Suprapubic skin (tissue), 4 donors: Measurements from ENCODE around the gene NPC1. TPM values are rescaled to one million over a fixed set of nuclear protein-coding genes. Genes with fewer than 3 reads are reported as not detected.
"Not testable (repeated sequence)": the region's sequence is repeated elsewhere in the genome, so short reads cannot be mapped to it uniquely, and the experiment has no call there.

Experiments
- DNase-seq, 2 donors: peaks; one replicate each; pipeline ENCODE4 v3.0.0-alpha.2; 2019; ENCODE audit warnings: low spot score in 2 of 2
- H3K27ac ChIP-seq: fragments of 200-600 bp; sonication (generic); one replicate; pipeline ENCODE4 v1.5.1; 2019
- H3K27me3 ChIP-seq: fragments of 200-600 bp; sonication (generic); one replicate; pipeline ENCODE4 v1.5.1; 2019
- H3K36me3 ChIP-seq: fragments of 200-600 bp; sonication (generic); one replicate; pipeline ENCODE4 v1.5.1; 2019
- H3K4me1 ChIP-seq: fragments of 200-600 bp; sonication (generic); one replicate; pipeline ENCODE4 v1.5.1; 2019
- H3K4me3 ChIP-seq: fragments of 200-600 bp; sonication (generic); one replicate; pipeline ENCODE4 v1.5.1; 2019; ENCODE audit warnings: mild to moderate bottlenecking
- H3K9me3 ChIP-seq: fragments of 200-600 bp; sonication (generic); one replicate; pipeline ENCODE4 v1.5.1; 2019
- CTCF ChIP-seq, 2 donors: fragments of 200-600 bp in 1 of 2; fragments of 450-650 bp in 1 of 2; sonication (generic) in 1 of 2; IDR thresholded peaks; one replicate each; pipeline ENCODE4 v1.5.1; 2016 to 2019; ENCODE audit warnings: antibody characterized with exemption in 2 of 2, mild to moderate bottlenecking in 1 of 2, moderate library complexity in 1 of 2
- EP300 ChIP-seq: sonication (generic); formaldehyde crosslinking; IDR thresholded peaks from one replicate; pipeline ENCODE4 v1.6.1; 2017; ENCODE audit warnings: antibody characterized with exemption
- POLR2A ChIP-seq, 2 donors: fragments of 450-650 bp; IDR thresholded peaks; one replicate each; pipeline ENCODE4 v1.6.1; 2017; ENCODE audit warnings: antibody characterized with exemption in 2 of 2, mild to moderate bottlenecking in 2 of 2, moderate library complexity in 2 of 2
- POLR2AphosphoS5 ChIP-seq, 3 donors: sonication (generic); formaldehyde crosslinking; IDR thresholded peaks; one replicate each; pipeline ENCODE4 v1.6.1; 2017; ENCODE audit warnings: antibody characterized with exemption in 3 of 3
- WGBS: methylation state at CpG from one replicate; pipeline ENCODE4 v1.1.5; 2018; 5-methylcytosine and 5-hydroxymethylcytosine counted together
- total RNA-seq, 4 donors: library from RNA; depleted of rRNA; stranded (reverse); fragments of >200 nt; gene quantifications; one replicate each; pipeline ENCODE4 v1.1.0, GENCODE V29; 2016

The NPC1 gene
- total RNA-seq, 4 donors from 2014 or later: 73.5 to 132 (median 90.3) TPM

GRCh38 chr18:23563377-23564043 is 22.8 kb downstream of the NPC1 start:
- Histone ChIP-seq H3K9me3 (no peaks in the 10 kb centered on the region), H3K27ac (no peak overlapping the region), H3K4me3 (no peak overlapping the region), H3K36me3 (peaks cover 47% of the 10 kb centered on the region), H3K4me1 (peaks cover 1% of the 10 kb centered on the region), H3K27me3 (no peaks in the 10 kb centered on the region)
- no peak for DNase-seq
- TF ChIP-seq CTCF (IDR thresholded peaks at IDR 0.05) (no peak), POLR2AphosphoS5 (IDR thresholded peaks at IDR 0.05) (no peak), POLR2A (IDR thresholded peaks at IDR 0.05) (no peak), EP300 (no peak)
- 96% methylated on average over 2 of the region's 2 CpGs for whole genome bisulfite sequencing

- WGBS: 94% methylated on average over 4 of the region's 4 CpGs
- Histone ChIP-seq H3K27ac (no peak overlapping the region), H3K4me3 (no peak overlapping the region), H3K27me3 (no peaks in the 10 kb centered on the region), H3K4me1 (no peaks in the 10 kb centered on the region), H3K9me3 (no peaks in the 10 kb centered on the region), H3K36me3 (peaks cover 60% of the 10 kb centered on the region)
- no peak for DNase-seq
- no peak for TF ChIP-seq EP300
- no peak for TF ChIP-seq POLR2A (IDR thresholded peaks at IDR 0.05)
- no peak for TF ChIP-seq CTCF (IDR thresholded peaks at IDR 0.05)
- no peak for TF ChIP-seq POLR2AphosphoS5 (IDR thresholded peaks at IDR 0.05)
Observed at GRCh38 chr18:23560186-23560585, 26.1 kb downstream of the NPC1 start.

GRCh38 chr18:23557511-23557910 is 28.8 kb downstream of the NPC1 start:
- H3K36me3 ChIP-seq: peaks cover 80% of the 10 kb centered on the region
- not testable (repeated sequence) for H3K27me3 ChIP-seq, H3K9me3 ChIP-seq, H3K4me1 ChIP-seq, H3K27ac ChIP-seq, DNase-seq, H3K4me3 ChIP-seq
- WGBS: 95% methylated on average over 8 of the region's 8 CpGs

GRCh38 chr18:23556145-23556780 is 30.0 kb downstream of the NPC1 start:
- Histone ChIP-seq H3K4me3 (no peak overlapping the region), H3K36me3 (peaks cover 91% of the 10 kb centered on the region), H3K9me3 (no peaks in the 10 kb centered on the region), H3K4me1 (no peaks in the 10 kb centered on the region), H3K27ac (no peak overlapping the region), H3K27me3 (no peaks in the 10 kb centered on the region)
- 98% methylated on average over 19 of the region's 19 CpGs for WGBS
- DNase-seq: no peak
- TF ChIP-seq CTCF (IDR thresholded peaks at IDR 0.05) (no peak), POLR2A (IDR thresholded peaks at IDR 0.05) (no peak), EP300 (no peak)

GRCh38 chr18:23553887-23554286 is 32.4 kb downstream of the NPC1 start:
- H3K9me3 ChIP-seq: no peaks in the 10 kb centered on the region
- DNase-seq: no peak
- no peak overlapping the region for H3K27ac ChIP-seq
- no peak for TF ChIP-seq CTCF (IDR thresholded peaks at IDR 0.05)
- TF ChIP-seq POLR2A (IDR thresholded peaks at IDR 0.05): no peak
- TF ChIP-seq EP300: no peak
- TF ChIP-seq POLR2AphosphoS5 (IDR thresholded peaks at IDR 0.05): no peak
- no peaks in the 10 kb centered on the region for H3K27me3 ChIP-seq
- H3K4me1 ChIP-seq: no peaks in the 10 kb centered on the region
- no peak overlapping the region for H3K4me3 ChIP-seq
- 93% methylated on average over 5 of the region's 6 CpGs for WGBS
- H3K36me3 ChIP-seq: peaks cover 82% of the 10 kb centered on the region
